ENCODE results near the gene ASCC1. TPM values are rescaled to one million over a fixed set of nuclear protein-coding genes. Genes with fewer than 3 reads are reported as not detected.

ASCC1 gene
- total RNA-seq, 2 donors from 2014 or later = 15.2 to 30.3 TPM

- Histone ChIP-seq H3K9me3 (no peaks in the 10 kb centered on the region), H3K27me3 (replicated peaks; ENCODE audit: insufficient read depth) (no peaks in the 10 kb centered on the region), H3K27ac (no peak overlapping the region), H3K4me3 (no peak overlapping the region), H3K36me3 (no peaks in the 10 kb centered on the region), H3K4me1 (ENCODE audit: control insufficient read depth in 1 of 2, low read depth in 2 of 2) (no peaks in the 10 kb centered on the region)
- ATAC-seq (ENCODE audit: insufficient number of reproducible peaks, low FRiP score, low read depth) (no peak), DNase-seq (ENCODE audit: low spot score) (no peak)
- no peak for TF ChIP-seq CTCF (IDR thresholded peaks at IDR 0.05)
These were observed 153.0 kb downstream of the ASCC1 start for GRCh38 chr10:72062832-72063702.

- DNase-seq (ENCODE audit: low spot score) (no peak), ATAC-seq (ENCODE audit: insufficient number of reproducible peaks, low FRiP score, low read depth) (no peak)
- H3K4me3 ChIP-seq = no peak overlapping the region
- no peaks in the 10 kb centered on the region for H3K36me3 ChIP-seq
- no peak for TF ChIP-seq CTCF (IDR thresholded peaks at IDR 0.05)
- H3K27me3 ChIP-seq (replicated peaks; ENCODE audit: insufficient read depth) = no peaks in the 10 kb centered on the region
- H3K4me1 ChIP-seq (ENCODE audit: control insufficient read depth in 1 of 2, low read depth in 2 of 2) = no peaks in the 10 kb centered on the region
- no peaks in the 10 kb centered on the region for H3K9me3 ChIP-seq
- no peak overlapping the region for H3K27ac ChIP-seq
These were observed 153.7 kb downstream of the ASCC1 start for GRCh38 chr10:72062382-72062781.

GRCh38 chr10:72061930-72062329 is 154.1 kb downstream of the ASCC1 start:
- no peaks in the 10 kb centered on the region for H3K9me3 ChIP-seq
- no peak for ATAC-seq (ENCODE audit: insufficient number of reproducible peaks, low FRiP score, low read depth)

GRCh38 chr10:72061491-72061890 is 154.6 kb downstream of the ASCC1 start:
- H3K9me3 ChIP-seq = no peaks in the 10 kb centered on the region
- no peaks in the 10 kb centered on the region for H3K27me3 ChIP-seq (replicated peaks; ENCODE audit: insufficient read depth)
- H3K4me3 ChIP-seq = no peak overlapping the region
- TF ChIP-seq CTCF (IDR thresholded peaks at IDR 0.05) = no peak
- ATAC-seq (ENCODE audit: insufficient number of reproducible peaks, low FRiP score, low read depth) (no peak), DNase-seq (ENCODE audit: low spot score) (no peak)
- no peak overlapping the region for H3K27ac ChIP-seq
- no peaks in the 10 kb centered on the region for H3K4me1 ChIP-seq (ENCODE audit: control insufficient read depth in 1 of 2, low read depth in 2 of 2)
- no peaks in the 10 kb centered on the region for H3K36me3 ChIP-seq

More at GRCh38 chr10:72061930-72062329, 154.1 kb downstream of the ASCC1 start:
- H3K4me1 ChIP-seq (ENCODE audit: control insufficient read depth in 1 of 2, low read depth in 2 of 2) = no peaks in the 10 kb centered on the region
- no peak overlapping the region for H3K27ac ChIP-seq
- H3K27me3 ChIP-seq (replicated peaks; ENCODE audit: insufficient read depth) = no peaks in the 10 kb centered on the region
- H3K36me3 ChIP-seq = no peaks in the 10 kb centered on the region
- H3K4me3 ChIP-seq = no peak overlapping the region
- no peak for DNase-seq (ENCODE audit: low spot score)
- TF ChIP-seq CTCF (IDR thresholded peaks at IDR 0.05) = no peak

GRCh38 chr10:72059843-72060822 is 155.9 kb downstream of the ASCC1 start:
- no peak for TF ChIP-seq CTCF (IDR thresholded peaks at IDR 0.05)
- H3K36me3 ChIP-seq = no peaks in the 10 kb centered on the region
- H3K27ac ChIP-seq = no peak overlapping the region
- H3K27me3 ChIP-seq (replicated peaks; ENCODE audit: insufficient read depth) = no peaks in the 10 kb centered on the region
- H3K4me1 ChIP-seq (ENCODE audit: control insufficient read depth in 1 of 2, low read depth in 2 of 2) = no peaks in the 10 kb centered on the region
- H3K9me3 ChIP-seq = no peaks in the 10 kb centered on the region
- no peak overlapping the region for H3K4me3 ChIP-seq
- ATAC-seq (ENCODE audit: insufficient number of reproducible peaks, low FRiP score, low read depth) = no peak
- no peak for DNase-seq (ENCODE audit: low spot score)
